GM23338 (cell line): ENCODE measurements around the gene GNAO1. TPM values are rescaled to one million over a fixed set of nuclear protein-coding genes. Genes with fewer than 3 reads are reported as not detected.

Experiments used
- ATAC-seq: fragments of 200-7000 bp; cut with Tn5 transposase; 3 replicates; pipeline ENCODE4 v1.9.1; 2020
- DNase-seq: peaks from one replicate; pipeline ENCODE4 v3.0.0-alpha.2; 2015; ENCODE audit warnings: low spot score
- H2AFZ ChIP-seq: fragments of 200-600 bp; sonication (generic); 2 replicates; pipeline ENCODE4 v1.8.0; 2016; ENCODE audit warnings: antibody characterized with exemption, mild to moderate bottlenecking, moderate library complexity
- H3F3A ChIP-seq: fragments of 200-600 bp; sonication (generic); replicated peaks from 2 replicates; pipeline ENCODE4 v1.8.0; 2017; ENCODE audit warnings: antibody characterized with exemption, mixed run types, low read depth
- H3K27ac ChIP-seq: fragments of 200-600 bp; sonication (generic); 2 replicates; pipeline ENCODE4 v1.6.1; 2016; ENCODE audit warnings: low read depth
- H3K27me3 ChIP-seq: fragments of 200-600 bp; sonication (generic); 2 replicates; pipeline ENCODE4 v1.8.0; 2016; ENCODE audit warnings: mild to moderate bottlenecking, mixed run types, moderate library complexity; ENCODE audit not compliant: insufficient read depth
- H3K36me3 ChIP-seq: fragments of 200-600 bp; sonication (generic); 2 replicates; pipeline ENCODE4 v1.8.0; 2016; ENCODE audit warnings: mild to moderate bottlenecking; ENCODE audit not compliant: insufficient read depth
- H3K4me1 ChIP-seq: fragments of 200-600 bp; sonication (generic); 2 replicates; pipeline ENCODE4 v1.8.0; 2016; ENCODE audit warnings: mild to moderate bottlenecking, moderate library complexity; ENCODE audit not compliant: insufficient read depth
- H3K4me2 ChIP-seq: fragments of 200-600 bp; sonication (generic); 2 replicates; pipeline ENCODE4 v1.7.1; 2017; ENCODE audit warnings: mixed run types
- H3K4me3 ChIP-seq: fragments of 200-600 bp; sonication (generic); 2 replicates; pipeline ENCODE4 v1.6.1; 2016; ENCODE audit warnings: mixed run types
- H3K79me2 ChIP-seq: fragments of 200-600 bp; sonication (generic); replicated peaks from 2 replicates; pipeline ENCODE4 v1.8.0; 2017; ENCODE audit warnings: mild to moderate bottlenecking; ENCODE audit not compliant: insufficient read depth
- H3K9me2 ChIP-seq: fragments of 200-600 bp; sonication (generic); 2 replicates; pipeline ENCODE4 v1.8.0; 2017; ENCODE audit not compliant: insufficient read depth
- H4K20me1 ChIP-seq: fragments of 200-600 bp; sonication (generic); replicated peaks from 2 replicates; pipeline ENCODE4 v1.8.0; 2017; ENCODE audit warnings: mild to moderate bottlenecking; ENCODE audit not compliant: insufficient read depth
- H3K27ac Mint-ChIP-seq: 2 replicates; pipeline ENCODE4 v1.8.0; 2020; ENCODE audit warnings: inconsistent platforms, mild to moderate bottlenecking, moderate library complexity, mixed read lengths
- H3K27me3 Mint-ChIP-seq: 3 replicates; pipeline ENCODE4 v1.8.0; 2022; ENCODE audit warnings: low read depth, mild to moderate bottlenecking, moderate library complexity, mixed read lengths, inconsistent platforms; ENCODE audit not compliant: insufficient read depth, poor library complexity
- H3K36me3 Mint-ChIP-seq: 3 replicates; pipeline ENCODE4 v1.8.0; 2021; ENCODE audit warnings: low read depth, mild to moderate bottlenecking, inconsistent platforms, moderate library complexity, mixed read lengths
- H3K4me1 Mint-ChIP-seq: 3 replicates; pipeline ENCODE4 v1.8.0; 2020; ENCODE audit warnings: mild to moderate bottlenecking, inconsistent platforms, mixed read lengths
- H3K4me3 Mint-ChIP-seq: 3 replicates; pipeline ENCODE4 v1.8.0; 2021; ENCODE audit warnings: moderate library complexity, mild to moderate bottlenecking, inconsistent platforms, mixed read lengths
- H3K9me3 Mint-ChIP-seq: 3 replicates; pipeline ENCODE4 v1.8.0; 2020; ENCODE audit warnings: moderate library complexity, mild to moderate bottlenecking, inconsistent platforms, mixed read lengths
- CREB1 ChIP-seq: fragments of 250-450 bp; sonication (Bioruptor Pico); IDR thresholded peaks from 2 replicates; pipeline ENCODE4 v1.5.0; 2020; ENCODE audit warnings: low read depth, mild to moderate bottlenecking, moderate library complexity
- EZH2 ChIP-seq: fragments of 200-600 bp; sonication (generic); IDR thresholded peaks from one replicate; pipeline ENCODE4 v1.8.0; 2017; ENCODE audit warnings: antibody characterized with exemption, mild to moderate bottlenecking, low read depth; ENCODE audit not compliant: unreplicated experiment
- EZH2phosphoT487 ChIP-seq: fragments of 200-600 bp; sonication (generic); IDR thresholded peaks from one replicate; pipeline ENCODE4 v1.8.1; 2018; ENCODE audit warnings: antibody characterized with exemption; ENCODE audit not compliant: unreplicated experiment
- JUNB ChIP-seq: IDR thresholded peaks from one replicate; pipeline ENCODE4 v1.6.1; 2016; ENCODE audit warnings: antibody characterized with exemption; ENCODE audit not compliant: unreplicated experiment
- NANOG ChIP-seq: IDR thresholded peaks from 2 replicates; pipeline ENCODE4 v1.6.1; 2016; ENCODE audit warnings: antibody characterized with exemption, borderline replicate concordance
- POLR2AphosphoS5 ChIP-seq: IDR thresholded peaks from 2 replicates; pipeline ENCODE4 v1.6.1; 2016; ENCODE audit warnings: antibody characterized with exemption, low read depth
- STAT1 ChIP-seq: IDR thresholded peaks from one replicate; pipeline ENCODE4 v1.6.1; 2016; ENCODE audit warnings: antibody characterized with exemption; ENCODE audit not compliant: unreplicated experiment
- ZNF114 ChIP-seq: fragments of 250-450 bp; sonication (Bioruptor Pico); IDR thresholded peaks from 2 replicates; pipeline ENCODE4 v1.5.0; 2020; ENCODE audit warnings: mild to moderate bottlenecking, moderate library complexity
- ZNF331 ChIP-seq: fragments of 250-450 bp; sonication (Bioruptor Pico); IDR thresholded peaks from 2 replicates; pipeline ENCODE4 v1.5.0; 2020; ENCODE audit warnings: low read depth, mild to moderate bottlenecking, moderate library complexity
- polyA plus RNA-seq: library from polyadenylated mRNA; unstranded; fragments of >200 nt; fragmentation: Nextera tagmentation; extraction: Ambion mirVana; gene quantifications from 2 replicates; pipeline ENCODE4 v1.2.1, GENCODE V29; 2016
- total RNA-seq: library from RNA; depleted of rRNA; stranded (reverse); fragments of >200 nt; shearing (Covaris generic); gene quantifications from 2 replicates; pipeline ENCODE4 v1.2.3, GENCODE V29; 2014
- TF ChIP-seq, protein P1 (sequence below), 2 experiments: fragments of 200-600 bp in 1 of 2; sonication (generic) in 1 of 2; conservative IDR thresholded peaks; 2 replicates each; pipeline versions ENCODE4 v1.5.1 to v1.6.1; 2016 to 2017; ENCODE audit warnings: antibody characterized with exemption in 2 of 2, low read depth in 2 of 2, mild to moderate bottlenecking in 2 of 2, moderate library complexity in 1 of 2
- TF ChIP-seq, protein P2 (sequence below): IDR thresholded peaks from 2 replicates; pipeline ENCODE4 v1.6.1; 2016; ENCODE audit warnings: antibody characterized with exemption
- TF ChIP-seq, protein P3 (sequence below): fragments of 250-450 bp; sonication (Bioruptor Pico); IDR thresholded peaks from 2 replicates; pipeline ENCODE4 v1.5.0; 2020; ENCODE audit warnings: mild to moderate bottlenecking, moderate library complexity
- TF ChIP-seq, protein P4 (sequence below): IDR thresholded peaks from one replicate; pipeline ENCODE4 v1.6.1; 2018; ENCODE audit warnings: antibody characterized with exemption; ENCODE audit not compliant: unreplicated experiment

GNAO1 gene
- total and polyA plus RNA-seq, 2 experiments from 2014 or later: 6.5 to 24.8 TPM

DNA sequence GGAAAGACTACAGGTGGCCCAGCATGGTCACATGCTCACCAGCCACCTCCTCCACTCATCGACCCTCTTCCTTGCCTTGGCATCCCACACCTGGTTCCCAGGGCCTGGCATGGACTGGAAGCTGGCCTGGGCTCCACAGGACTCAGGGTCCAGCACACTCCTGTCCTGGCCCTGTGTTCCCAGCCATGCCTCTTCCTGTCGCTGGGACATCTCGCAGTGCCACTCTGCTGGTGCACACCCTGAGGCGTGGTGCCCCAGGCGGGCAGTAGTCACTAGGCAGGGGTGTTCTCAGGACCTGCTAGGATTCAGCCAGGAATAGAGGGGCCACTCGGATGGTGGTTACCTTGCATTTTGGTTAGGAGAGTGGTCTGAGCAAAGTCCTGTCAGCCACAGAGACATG is 134.7 kb downstream of the GNAO1 start:
- no peaks in the 10 kb centered on the region for H3K9me2 ChIP-seq
- Mint-ChIP-seq H3K36me3 (no peaks in the 10 kb centered on the region; the same call in 2 of the 3 replicates), H3K27me3 (peaks cover 6% of the 10 kb centered on the region), H3K9me3 (no peaks in the 10 kb centered on the region), H3K4me3 (no peak overlapping the region), H3K27ac (no peak overlapping the region), H3K4me1 (no peaks in the 10 kb centered on the region; the same call in 2 of the 3 replicates)
- DNase-seq (no peak), ATAC-seq (no peak)
- no peak overlapping the region for H2AFZ ChIP-seq
- no peaks in the 10 kb centered on the region; the same call in 1 of the 2 replicates for H4K20me1 ChIP-seq
- H3K4me2 ChIP-seq: no peak overlapping the region
- no peak overlapping the region for H3K27ac ChIP-seq
- no peaks in the 10 kb centered on the region for H3K4me1 ChIP-seq
- H3K27me3 ChIP-seq: no peaks in the 10 kb centered on the region
- H3F3A ChIP-seq: no peaks in the 10 kb centered on the region
- TF ChIP-seq ZNF331 (CRISPR knock-in tag): no peak
- TF ChIP-seq, protein P1, sequence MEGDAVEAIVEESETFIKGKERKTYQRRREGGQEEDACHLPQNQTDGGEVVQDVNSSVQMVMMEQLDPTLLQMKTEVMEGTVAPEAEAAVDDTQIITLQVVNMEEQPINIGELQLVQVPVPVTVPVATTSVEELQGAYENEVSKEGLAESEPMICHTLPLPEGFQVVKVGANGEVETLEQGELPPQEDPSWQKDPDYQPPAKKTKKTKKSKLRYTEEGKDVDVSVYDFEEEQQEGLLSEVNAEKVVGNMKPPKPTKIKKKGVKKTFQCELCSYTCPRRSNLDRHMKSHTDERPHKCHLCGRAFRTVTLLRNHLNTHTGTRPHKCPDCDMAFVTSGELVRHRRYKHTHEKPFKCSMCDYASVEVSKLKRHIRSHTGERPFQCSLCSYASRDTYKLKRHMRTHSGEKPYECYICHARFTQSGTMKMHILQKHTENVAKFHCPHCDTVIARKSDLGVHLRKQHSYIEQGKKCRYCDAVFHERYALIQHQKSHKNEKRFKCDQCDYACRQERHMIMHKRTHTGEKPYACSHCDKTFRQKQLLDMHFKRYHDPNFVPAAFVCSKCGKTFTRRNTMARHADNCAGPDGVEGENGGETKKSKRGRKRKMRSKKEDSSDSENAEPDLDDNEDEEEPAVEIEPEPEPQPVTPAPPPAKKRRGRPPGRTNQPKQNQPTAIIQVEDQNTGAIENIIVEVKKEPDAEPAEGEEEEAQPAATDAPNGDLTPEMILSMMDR (conservative IDR thresholded peaks at IDR 0.05; ENCODE audit: low read depth in 2 of 2): no peak
- no peak for TF ChIP-seq STAT1
- TF ChIP-seq, protein P2, sequence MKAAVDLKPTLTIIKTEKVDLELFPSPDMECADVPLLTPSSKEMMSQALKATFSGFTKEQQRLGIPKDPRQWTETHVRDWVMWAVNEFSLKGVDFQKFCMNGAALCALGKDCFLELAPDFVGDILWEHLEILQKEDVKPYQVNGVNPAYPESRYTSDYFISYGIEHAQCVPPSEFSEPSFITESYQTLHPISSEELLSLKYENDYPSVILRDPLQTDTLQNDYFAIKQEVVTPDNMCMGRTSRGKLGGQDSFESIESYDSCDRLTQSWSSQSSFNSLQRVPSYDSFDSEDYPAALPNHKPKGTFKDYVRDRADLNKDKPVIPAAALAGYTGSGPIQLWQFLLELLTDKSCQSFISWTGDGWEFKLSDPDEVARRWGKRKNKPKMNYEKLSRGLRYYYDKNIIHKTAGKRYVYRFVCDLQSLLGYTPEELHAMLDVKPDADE: no peak
- TF ChIP-seq ZNF114 (CRISPR knock-in tag): no peak
- TF ChIP-seq, protein P3, sequence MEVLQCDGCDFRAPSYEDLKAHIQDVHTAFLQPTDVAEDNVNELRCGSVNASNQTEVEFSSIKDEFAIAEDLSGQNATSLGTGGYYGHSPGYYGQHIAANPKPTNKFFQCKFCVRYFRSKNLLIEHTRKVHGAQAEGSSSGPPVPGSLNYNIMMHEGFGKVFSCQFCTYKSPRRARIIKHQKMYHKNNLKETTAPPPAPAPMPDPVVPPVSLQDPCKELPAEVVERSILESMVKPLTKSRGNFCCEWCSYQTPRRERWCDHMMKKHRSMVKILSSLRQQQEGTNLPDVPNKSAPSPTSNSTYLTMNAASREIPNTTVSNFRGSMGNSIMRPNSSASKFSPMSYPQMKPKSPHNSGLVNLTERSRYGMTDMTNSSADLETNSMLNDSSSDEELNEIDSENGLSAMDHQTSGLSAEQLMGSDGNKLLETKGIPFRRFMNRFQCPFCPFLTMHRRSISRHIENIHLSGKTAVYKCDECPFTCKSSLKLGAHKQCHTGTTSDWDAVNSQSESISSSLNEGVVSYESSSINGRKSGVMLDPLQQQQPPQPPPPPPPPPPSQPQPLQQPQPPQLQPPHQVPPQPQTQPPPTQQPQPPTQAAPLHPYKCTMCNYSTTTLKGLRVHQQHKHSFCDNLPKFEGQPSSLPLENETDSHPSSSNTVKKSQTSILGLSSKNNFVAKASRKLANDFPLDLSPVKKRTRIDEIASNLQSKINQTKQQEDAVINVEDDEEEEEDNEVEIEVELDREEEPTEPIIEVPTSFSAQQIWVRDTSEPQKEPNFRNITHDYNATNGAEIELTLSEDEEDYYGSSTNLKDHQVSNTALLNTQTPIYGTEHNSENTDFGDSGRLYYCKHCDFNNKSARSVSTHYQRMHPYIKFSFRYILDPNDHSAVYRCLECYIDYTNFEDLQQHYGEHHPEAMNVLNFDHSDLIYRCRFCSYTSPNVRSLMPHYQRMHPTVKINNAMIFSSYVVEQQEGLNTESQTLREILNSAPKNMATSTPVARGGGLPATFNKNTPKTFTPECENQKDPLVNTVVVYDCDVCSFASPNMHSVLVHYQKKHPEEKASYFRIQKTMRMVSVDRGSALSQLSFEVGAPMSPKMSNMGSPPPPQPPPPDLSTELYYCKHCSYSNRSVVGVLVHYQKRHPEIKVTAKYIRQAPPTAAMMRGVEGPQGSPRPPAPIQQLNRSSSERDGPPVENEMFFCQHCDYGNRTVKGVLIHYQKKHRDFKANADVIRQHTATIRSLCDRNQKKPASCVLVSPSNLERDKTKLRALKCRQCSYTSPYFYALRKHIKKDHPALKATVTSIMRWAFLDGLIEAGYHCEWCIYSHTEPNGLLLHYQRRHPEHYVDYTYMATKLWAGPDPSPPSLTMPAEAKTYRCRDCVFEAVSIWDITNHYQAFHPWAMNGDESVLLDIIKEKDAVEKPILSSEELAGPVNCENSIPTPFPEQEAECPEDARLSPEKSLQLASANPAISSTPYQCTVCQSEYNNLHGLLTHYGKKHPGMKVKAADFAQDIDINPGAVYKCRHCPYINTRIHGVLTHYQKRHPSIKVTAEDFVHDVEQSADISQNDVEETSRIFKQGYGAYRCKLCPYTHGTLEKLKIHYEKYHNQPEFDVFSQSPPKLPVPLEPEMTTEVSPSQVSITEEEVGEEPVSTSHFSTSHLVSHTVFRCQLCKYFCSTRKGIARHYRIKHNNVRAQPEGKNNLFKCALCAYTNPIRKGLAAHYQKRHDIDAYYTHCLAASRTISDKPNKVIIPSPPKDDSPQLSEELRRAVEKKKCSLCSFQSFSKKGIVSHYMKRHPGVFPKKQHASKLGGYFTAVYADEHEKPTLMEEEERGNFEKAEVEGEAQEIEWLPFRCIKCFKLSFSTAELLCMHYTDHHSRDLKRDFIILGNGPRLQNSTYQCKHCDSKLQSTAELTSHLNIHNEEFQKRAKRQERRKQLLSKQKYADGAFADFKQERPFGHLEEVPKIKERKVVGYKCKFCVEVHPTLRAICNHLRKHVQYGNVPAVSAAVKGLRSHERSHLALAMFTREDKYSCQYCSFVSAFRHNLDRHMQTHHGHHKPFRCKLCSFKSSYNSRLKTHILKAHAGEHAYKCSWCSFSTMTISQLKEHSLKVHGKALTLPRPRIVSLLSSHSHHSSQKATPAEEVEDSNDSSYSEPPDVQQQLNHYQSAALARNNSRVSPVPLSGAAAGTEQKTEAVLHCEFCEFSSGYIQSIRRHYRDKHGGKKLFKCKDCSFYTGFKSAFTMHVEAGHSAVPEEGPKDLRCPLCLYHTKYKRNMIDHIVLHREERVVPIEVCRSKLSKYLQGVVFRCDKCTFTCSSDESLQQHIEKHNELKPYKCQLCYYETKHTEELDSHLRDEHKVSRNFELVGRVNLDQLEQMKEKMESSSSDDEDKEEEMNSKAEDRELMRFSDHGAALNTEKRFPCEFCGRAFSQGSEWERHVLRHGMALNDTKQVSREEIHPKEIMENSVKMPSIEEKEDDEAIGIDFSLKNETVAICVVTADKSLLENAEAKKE (CRISPR knock-in tag): no peak
- no peak for TF ChIP-seq JUNB
- TF ChIP-seq EZH2phosphoT487: no peak
- no peak for TF ChIP-seq EZH2
- TF ChIP-seq POLR2AphosphoS5: no peak
- TF ChIP-seq CREB1 (CRISPR knock-in tag): no peak
- TF ChIP-seq, protein P4, sequence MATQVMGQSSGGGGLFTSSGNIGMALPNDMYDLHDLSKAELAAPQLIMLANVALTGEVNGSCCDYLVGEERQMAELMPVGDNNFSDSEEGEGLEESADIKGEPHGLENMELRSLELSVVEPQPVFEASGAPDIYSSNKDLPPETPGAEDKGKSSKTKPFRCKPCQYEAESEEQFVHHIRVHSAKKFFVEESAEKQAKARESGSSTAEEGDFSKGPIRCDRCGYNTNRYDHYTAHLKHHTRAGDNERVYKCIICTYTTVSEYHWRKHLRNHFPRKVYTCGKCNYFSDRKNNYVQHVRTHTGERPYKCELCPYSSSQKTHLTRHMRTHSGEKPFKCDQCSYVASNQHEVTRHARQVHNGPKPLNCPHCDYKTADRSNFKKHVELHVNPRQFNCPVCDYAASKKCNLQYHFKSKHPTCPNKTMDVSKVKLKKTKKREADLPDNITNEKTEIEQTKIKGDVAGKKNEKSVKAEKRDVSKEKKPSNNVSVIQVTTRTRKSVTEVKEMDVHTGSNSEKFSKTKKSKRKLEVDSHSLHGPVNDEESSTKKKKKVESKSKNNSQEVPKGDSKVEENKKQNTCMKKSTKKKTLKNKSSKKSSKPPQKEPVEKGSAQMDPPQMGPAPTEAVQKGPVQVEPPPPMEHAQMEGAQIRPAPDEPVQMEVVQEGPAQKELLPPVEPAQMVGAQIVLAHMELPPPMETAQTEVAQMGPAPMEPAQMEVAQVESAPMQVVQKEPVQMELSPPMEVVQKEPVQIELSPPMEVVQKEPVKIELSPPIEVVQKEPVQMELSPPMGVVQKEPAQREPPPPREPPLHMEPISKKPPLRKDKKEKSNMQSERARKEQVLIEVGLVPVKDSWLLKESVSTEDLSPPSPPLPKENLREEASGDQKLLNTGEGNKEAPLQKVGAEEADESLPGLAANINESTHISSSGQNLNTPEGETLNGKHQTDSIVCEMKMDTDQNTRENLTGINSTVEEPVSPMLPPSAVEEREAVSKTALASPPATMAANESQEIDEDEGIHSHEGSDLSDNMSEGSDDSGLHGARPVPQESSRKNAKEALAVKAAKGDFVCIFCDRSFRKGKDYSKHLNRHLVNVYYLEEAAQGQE: no peak
- no peak for TF ChIP-seq NANOG
- H3K36me3 ChIP-seq: no peaks in the 10 kb centered on the region
- H3K79me2 ChIP-seq: no peaks in the 10 kb centered on the region
- no peak overlapping the region for H3K4me3 ChIP-seq
